ENCODE data around the gene PHF24. TPM values are rescaled to one million over a fixed set of nuclear protein-coding genes. Genes with fewer than 3 reads are reported as not detected.
"Not testable (repeated sequence)": the region's sequence is repeated elsewhere in the genome, so short reads cannot be mapped to it uniquely, and the experiment has no call there.

The PHF24 gene
- total RNA-seq, 4 donors from 2014 or later = 0.44 to 2.7 (median 1.5) TPM

- DNase-seq (ENCODE audit: low spot score in 2 of 2) = no peak
- TF ChIP-seq CTCF (IDR thresholded peaks at IDR 0.05) (no peak), POLR2A (IDR thresholded peaks at IDR 0.05) (no peak)
- H3K4me3 ChIP-seq (ENCODE audit: low read depth, poor library complexity, severe bottlenecking) = no peak overlapping the region
- intact Hi-C loops (cut with DNase I; ENCODE audit: low total_unique reads) = no loop called here
- 88 to 90% methylated on average over 2 of the region's 2 CpGs for whole genome bisulfite sequencing, 2 donors
Measured at GRCh38 chr9:34954225-34954624, 3.9 kb upstream of the PHF24 start.

GRCh38 chr9:34956066-34956465, 2.0 kb upstream of the PHF24 start:
- intact Hi-C loops (cut with DNase I; ENCODE audit: low total_unique reads); DNase-seq (ENCODE audit: low spot score in 2 of 2); H3K4me3 ChIP-seq (ENCODE audit: low read depth, poor library complexity, severe bottlenecking): not testable (repeated sequence)
- 84 to 88% methylated on average over 7 of the region's 7 CpGs for WGBS, 2 donors

- 81% methylated on average over 4 of the region's 4 CpGs for WGBS, 2 donors
- H3K4me3 ChIP-seq (ENCODE audit: low read depth, poor library complexity, severe bottlenecking) = no peak overlapping the region
- no peak for DNase-seq (ENCODE audit: low spot score in 2 of 2)
- intact Hi-C loops (cut with DNase I; ENCODE audit: low total_unique reads) = no loop called here
- no peak for TF ChIP-seq CTCF (IDR thresholded peaks at IDR 0.05)
- no peak for TF ChIP-seq POLR2A (IDR thresholded peaks at IDR 0.05)
Measured at GRCh38 chr9:34956648-34957047, 1.4 kb upstream of the PHF24 start.

- peak in 1 of 2 donors; percentile 81 for DNase-seq (ENCODE audit: low spot score in 2 of 2)
- no peak overlapping the region for H3K4me3 ChIP-seq (ENCODE audit: low read depth, poor library complexity, severe bottlenecking)
- WGBS, 2 donors = 13 to 35% methylated on average over 8 to 18 of the region's 21 CpGs
- intact Hi-C loops (cut with DNase I; ENCODE audit: low total_unique reads) = no loop called here
- no peak for TF ChIP-seq CTCF (IDR thresholded peaks at IDR 0.05)
- no peak for TF ChIP-seq POLR2A (IDR thresholded peaks at IDR 0.05)
Measured at GRCh38 chr9:34958411-34958982, 412 bp downstream of the PHF24 start.

GRCh38 chr9:34959461-34959860, 1.4 kb downstream of the PHF24 start:
- TF ChIP-seq POLR2A (IDR thresholded peaks at IDR 0.05) (no peak), CTCF (IDR thresholded peaks at IDR 0.05) (no peak)
- DNase-seq (ENCODE audit: low spot score in 2 of 2) = peak in 1 of 2 donors; percentile 52
- intact Hi-C loops (cut with DNase I; ENCODE audit: low total_unique reads) = no loop called here
- no peak overlapping the region for H3K4me3 ChIP-seq (ENCODE audit: low read depth, poor library complexity, severe bottlenecking)
- WGBS, 2 donors = 87 to 89% methylated on average over 4 of the region's 4 CpGs

GRCh38 chr9:34961574-34962490, 3.7 kb downstream of the PHF24 start:
- no peak for TF ChIP-seq POLR2A (IDR thresholded peaks at IDR 0.05)
- no peak for TF ChIP-seq CTCF (IDR thresholded peaks at IDR 0.05)
- 45 to 49% methylated on average over 5 of the region's 5 CpGs for WGBS, 2 donors
- DNase-seq (ENCODE audit: low spot score in 2 of 2) = peak in 1 of 2 donors; percentile 12
- intact Hi-C loops (cut with DNase I; ENCODE audit: low total_unique reads) = no loop called here
- H3K4me3 ChIP-seq (ENCODE audit: low read depth, poor library complexity, severe bottlenecking) = no peak overlapping the region

All from lower leg skin (tissue), 4 donors.